Measurements from ENCODE around the gene NCKAP1. TPM values are rescaled to one million over a fixed set of nuclear protein-coding genes. Genes with fewer than 3 reads are reported as not detected.

NCKAP1 gene
- total RNA-seq, 1 experiment from 2014 or later, result 173 TPM

- no peak for TF ChIP-seq AR (CRISPR knock-in tag; IDR thresholded peaks at IDR 0.05)
- no peak for TF ChIP-seq CREM (CRISPR knock-in tag; IDR thresholded peaks at IDR 0.05)
- TF ChIP-seq ZMAT4 (CRISPR knock-in tag; IDR thresholded peaks at IDR 0.05), result no peak
- TF ChIP-seq IRF2 (CRISPR knock-in tag; IDR thresholded peaks at IDR 0.05; ENCODE audit: borderline replicate concordance, low read depth), result no peak
Measured at GRCh38 chr2:182972548-182972942, 65.7 kb downstream of the NCKAP1 start (continued).

GRCh38 chr2:182971820-182972547 is 66.3 kb downstream of the NCKAP1 start:
- no peak overlapping the region for H3K4me3 Mint-ChIP-seq
- ATAC-seq (no peak), DNase-seq (ENCODE audit: low spot score) (no peak)
- no peak overlapping the region for H3K27ac Mint-ChIP-seq
- ChIA-PET CTCF (interaction anchor here (0.7 to 1.0 kb wide), 4 partner anchors 8 to 104 kb away, joined by 3 to 5 read pairs (median 4); no protein-coding TSS in a partner anchor), POLR2A (no interaction called here)
- peaks cover 3% of the 10 kb centered on the region for H3K9me3 Mint-ChIP-seq
- H3K4me1 Mint-ChIP-seq, result no peaks in the 10 kb centered on the region
- no peaks in the 10 kb centered on the region for H3K27me3 Mint-ChIP-seq (ENCODE audit: low read depth)
- H3K36me3 Mint-ChIP-seq, result peaks cover 52% of the 10 kb centered on the region
- TF ChIP-seq GABPB1 (CRISPR knock-in tag; IDR thresholded peaks at IDR 0.05) (no peak), FOXP4 (CRISPR knock-in tag; IDR thresholded peaks at IDR 0.05) (no peak), ZNF425 (CRISPR knock-in tag; conservative IDR thresholded peaks at IDR 0.05) (no peak), SMAD3 (CRISPR knock-in tag; IDR thresholded peaks at IDR 0.05; ENCODE audit: borderline replicate concordance) (no peak), IRF2 (CRISPR knock-in tag; IDR thresholded peaks at IDR 0.05; ENCODE audit: borderline replicate concordance, low read depth) (no peak), NFYB (CRISPR knock-in tag; conservative IDR thresholded peaks at IDR 0.05; ENCODE audit: low read depth) (no peak), RORB (CRISPR knock-in tag; IDR thresholded peaks at IDR 0.05) (no peak), AFF4 (CRISPR knock-in tag; IDR thresholded peaks at IDR 0.05; ENCODE audit: borderline replicate concordance) (no peak), PRDM15 (CRISPR knock-in tag; IDR thresholded peaks at IDR 0.05) (no peak), ZNF671 (CRISPR knock-in tag; IDR thresholded peaks at IDR 0.05) (no peak), OVOL2 (CRISPR knock-in tag; IDR thresholded peaks at IDR 0.05; ENCODE audit: borderline replicate concordance) (no peak), ETV6 (CRISPR knock-in tag; IDR thresholded peaks at IDR 0.05) (no peak), CDX4 (CRISPR knock-in tag; IDR thresholded peaks at IDR 0.05; ENCODE audit: borderline replicate concordance) (no peak)

Measured in WTC11 (cell line).